Neural progenitor cell (in vitro differentiated cells): Measurements from ENCODE around the gene ACVR1C. TPM values are rescaled to one million over a fixed set of nuclear protein-coding genes. Genes with fewer than 3 reads are reported as not detected.

Source experiments
- DNase-seq: peaks from one replicate; pipeline ENCODE4 v3.0.0-alpha.2; 2016; ENCODE audit warnings: low spot score
- H2AFZ ChIP-seq: fragments of 200-600 bp; sonication (generic); replicated peaks from 2 replicates; pipeline ENCODE4 v1.6.1; 2016; ENCODE audit warnings: antibody characterized with exemption
- H3F3A ChIP-seq: fragments of 200-600 bp; sonication (generic); 2 replicates; pipeline ENCODE4 v1.6.1; 2016; ENCODE audit warnings: antibody characterized with exemption, low read depth
- H3K27ac ChIP-seq: fragments of 200-600 bp; sonication (generic); 2 replicates; pipeline ENCODE4 v1.5.1; 2016; ENCODE audit warnings: mild to moderate bottlenecking
- H3K27me3 ChIP-seq: fragments of 200-600 bp; sonication (generic); 2 replicates; pipeline ENCODE4 v1.6.1; 2016; ENCODE audit warnings: mild to moderate bottlenecking, moderate library complexity
- H3K36me3 ChIP-seq: fragments of 200-600 bp; sonication (generic); 2 replicates; pipeline ENCODE4 v1.5.1; 2016
- H3K4me1 ChIP-seq: fragments of 200-600 bp; sonication (generic); 2 replicates; pipeline ENCODE4 v1.6.1; 2016; ENCODE audit warnings: mixed run types
- H3K4me2 ChIP-seq: fragments of 200-600 bp; sonication (generic); 2 replicates; pipeline ENCODE4 v1.6.1; 2016
- H3K4me3 ChIP-seq: fragments of 200-600 bp; sonication (generic); 2 replicates; pipeline ENCODE4 v1.5.1; 2016
- H3K79me2 ChIP-seq: fragments of 200-600 bp; sonication (generic); 2 replicates; pipeline ENCODE4 v1.6.1; 2016; ENCODE audit warnings: low read depth
- H3K9ac ChIP-seq: fragments of 200-600 bp; sonication (generic); 2 replicates; pipeline ENCODE4 v1.6.1; 2016
- H3K9me3 ChIP-seq: fragments of 200-600 bp; sonication (generic); 2 replicates; pipeline ENCODE4 v1.5.1; 2016; ENCODE audit warnings: low read depth
- H4K20me1 ChIP-seq: fragments of 200-600 bp; sonication (generic); 2 replicates; pipeline ENCODE4 v1.6.1; 2016; ENCODE audit warnings: low read depth
- H3K27ac Mint-ChIP-seq: 3 replicates; pipeline ENCODE4 v1.8.0; 2021; ENCODE audit warnings: mixed read lengths
- H3K27me3 Mint-ChIP-seq: 2 replicates; pipeline ENCODE4 v1.8.0; 2022; ENCODE audit warnings: low read depth, mild to moderate bottlenecking, inconsistent platforms, moderate library complexity, mixed read lengths; ENCODE audit not compliant: insufficient read depth
- H3K36me3 Mint-ChIP-seq: 3 replicates; pipeline ENCODE4 v1.8.0; 2021; ENCODE audit warnings: mixed read lengths
- H3K4me1 Mint-ChIP-seq: 3 replicates; pipeline ENCODE4 v1.8.0; 2021; ENCODE audit warnings: mixed read lengths
- H3K4me3 Mint-ChIP-seq: 3 replicates; pipeline ENCODE4 v1.8.0; 2021; ENCODE audit warnings: mild to moderate bottlenecking, moderate library complexity, mixed read lengths
- H3K9me3 Mint-ChIP-seq: 3 replicates; pipeline ENCODE4 v1.8.0; 2020; ENCODE audit warnings: mixed read lengths
- EZH2 ChIP-seq: fragments of 200-600 bp; sonication (generic); IDR thresholded peaks from 2 replicates; pipeline ENCODE4 v1.6.1; 2017; ENCODE audit warnings: antibody characterized with exemption, mild to moderate bottlenecking, moderate library complexity
- EZH2phosphoT487 ChIP-seq: fragments of 200-600 bp; sonication (generic); IDR thresholded peaks from 2 replicates; pipeline ENCODE4 v1.6.1; 2017; ENCODE audit warnings: antibody characterized with exemption
- total RNA-seq: library from RNA; depleted of rRNA; stranded (reverse); fragments of >200 nt; gene quantifications from 2 replicates; pipeline ENCODE4 v1.2.3, GENCODE V29; 2015; ENCODE audit warnings: low replicate concordance
- TF ChIP-seq, protein P1 (sequence below): fragments of 200-600 bp; sonication (generic); IDR thresholded peaks from 2 replicates; pipeline ENCODE4 v1.5.1; 2017; ENCODE audit warnings: antibody characterized with exemption, mild to moderate bottlenecking

The ACVR1C gene
- total RNA-seq, 1 donor from 2014 or later = 3.0 TPM

- H3K79me2 ChIP-seq = no peaks in the 10 kb centered on the region
- no peaks in the 10 kb centered on the region for H3K9me3 Mint-ChIP-seq
- no peak for DNase-seq
- no peaks in the 10 kb centered on the region for H3K4me1 Mint-ChIP-seq
- H3K27ac Mint-ChIP-seq = no peak overlapping the region
- no peaks in the 10 kb centered on the region for H4K20me1 ChIP-seq
- no peaks in the 10 kb centered on the region for H3K27me3 Mint-ChIP-seq
- H3K27ac ChIP-seq = no peak overlapping the region
- H3K4me3 Mint-ChIP-seq = no peak overlapping the region
- no peak overlapping the region for H3K4me2 ChIP-seq
- H3K4me3 ChIP-seq = no peak overlapping the region
- H3K36me3 Mint-ChIP-seq = no peaks in the 10 kb centered on the region
- no peaks in the 10 kb centered on the region for H3K27me3 ChIP-seq
- no peak overlapping the region for H2AFZ ChIP-seq
- peaks cover 5% of the 10 kb centered on the region for H3K9me3 ChIP-seq
- no peak overlapping the region for H3K9ac ChIP-seq
- no peaks in the 10 kb centered on the region for H3F3A ChIP-seq
- TF ChIP-seq EZH2phosphoT487 (no peak), EZH2 (no peak)
- TF ChIP-seq, protein P1, sequence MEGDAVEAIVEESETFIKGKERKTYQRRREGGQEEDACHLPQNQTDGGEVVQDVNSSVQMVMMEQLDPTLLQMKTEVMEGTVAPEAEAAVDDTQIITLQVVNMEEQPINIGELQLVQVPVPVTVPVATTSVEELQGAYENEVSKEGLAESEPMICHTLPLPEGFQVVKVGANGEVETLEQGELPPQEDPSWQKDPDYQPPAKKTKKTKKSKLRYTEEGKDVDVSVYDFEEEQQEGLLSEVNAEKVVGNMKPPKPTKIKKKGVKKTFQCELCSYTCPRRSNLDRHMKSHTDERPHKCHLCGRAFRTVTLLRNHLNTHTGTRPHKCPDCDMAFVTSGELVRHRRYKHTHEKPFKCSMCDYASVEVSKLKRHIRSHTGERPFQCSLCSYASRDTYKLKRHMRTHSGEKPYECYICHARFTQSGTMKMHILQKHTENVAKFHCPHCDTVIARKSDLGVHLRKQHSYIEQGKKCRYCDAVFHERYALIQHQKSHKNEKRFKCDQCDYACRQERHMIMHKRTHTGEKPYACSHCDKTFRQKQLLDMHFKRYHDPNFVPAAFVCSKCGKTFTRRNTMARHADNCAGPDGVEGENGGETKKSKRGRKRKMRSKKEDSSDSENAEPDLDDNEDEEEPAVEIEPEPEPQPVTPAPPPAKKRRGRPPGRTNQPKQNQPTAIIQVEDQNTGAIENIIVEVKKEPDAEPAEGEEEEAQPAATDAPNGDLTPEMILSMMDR = no peak
- peaks cover 3% of the 10 kb centered on the region for H3K36me3 ChIP-seq
- peaks cover under 1% of the 10 kb centered on the region for H3K4me1 ChIP-seq
These were observed 63.1 kb downstream of the ACVR1C start for GRCh38 chr2:157565550-157565949.

DNA sequence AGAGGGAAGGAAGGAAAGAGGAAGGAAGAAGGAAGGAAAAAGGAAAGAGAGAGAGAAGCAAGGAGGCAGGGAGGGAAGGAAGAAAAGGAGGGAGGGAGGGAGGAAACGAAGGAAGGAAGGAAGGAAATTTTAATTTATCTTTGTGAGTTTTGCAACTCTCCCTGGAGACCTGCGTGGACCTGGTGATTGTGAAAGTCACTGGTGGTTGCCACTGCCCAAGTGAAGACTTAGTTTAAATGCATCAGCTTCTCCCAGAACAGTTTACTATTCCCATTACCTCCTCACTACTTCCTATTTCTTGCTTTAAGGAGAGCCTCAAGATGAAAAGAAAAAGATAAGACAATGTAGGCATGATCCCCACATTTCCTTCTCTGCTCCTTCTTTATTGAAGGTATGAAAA, 68.8 kb downstream of the ACVR1C start:
- no peak for DNase-seq
- peaks cover 29% of the 10 kb centered on the region for H3K4me1 ChIP-seq
- no peaks in the 10 kb centered on the region for H3K9me3 Mint-ChIP-seq

DNA sequence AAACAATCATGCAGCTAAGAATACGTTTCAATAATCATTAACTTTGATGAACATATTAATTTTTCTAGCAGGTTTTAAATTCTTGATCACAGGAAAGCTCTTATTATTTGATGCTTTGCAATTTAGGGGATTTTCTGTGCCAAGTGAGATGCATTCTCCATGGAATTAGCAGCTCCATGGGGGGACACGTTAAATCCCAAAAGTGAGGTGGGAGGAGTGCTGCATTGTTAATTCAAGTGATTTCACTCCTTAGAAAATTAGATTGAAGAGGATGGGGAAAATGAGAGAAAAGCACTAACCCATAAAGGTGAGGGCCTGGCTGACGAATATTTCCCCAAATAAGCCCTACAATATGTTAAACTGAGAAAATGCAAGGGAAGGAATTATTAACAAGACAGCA, 69.2 kb downstream of the ACVR1C start:
- Histone ChIP-seq H3K4me2 (peak overlapping the region; percentile 62), H4K20me1 (no peaks in the 10 kb centered on the region), H3K9me3 (peaks cover 5% of the 10 kb centered on the region), H3K27ac (peak overlapping the region; percentile 70), H3K36me3 (no peaks in the 10 kb centered on the region), H3K79me2 (no peaks in the 10 kb centered on the region), H3K4me3 (no peak overlapping the region), H3F3A (peaks cover 11% of the 10 kb centered on the region), H3K9ac (no peak overlapping the region), H2AFZ (peak overlapping the region; percentile 26), H3K4me1 (peaks cover 29% of the 10 kb centered on the region), H3K27me3 (no peaks in the 10 kb centered on the region)
- Mint-ChIP-seq H3K27ac (peak overlapping the region; percentile 36), H3K9me3 (no peaks in the 10 kb centered on the region), H3K36me3 (no peaks in the 10 kb centered on the region), H3K4me3 (peak overlapping the region; percentile 17), H3K4me1 (peaks cover 13% of the 10 kb centered on the region), H3K27me3 (no peaks in the 10 kb centered on the region)
- DNase-seq = peak; percentile 67
- TF ChIP-seq EZH2phosphoT487 (no peak), EZH2 (no peak)
- TF ChIP-seq, protein P1 = no peak

More for the DNA sequence above, 68.8 kb downstream of the ACVR1C start:
- Histone ChIP-seq H3K36me3 (no peaks in the 10 kb centered on the region), H3K4me2 (peak overlapping the region; percentile 62), H3K4me3 (no peak overlapping the region), H3K27ac (peak overlapping the region; percentile 70), H4K20me1 (no peaks in the 10 kb centered on the region), H3K27me3 (no peaks in the 10 kb centered on the region), H3K9ac (no peak overlapping the region), H3F3A (peaks cover 11% of the 10 kb centered on the region), H2AFZ (peak overlapping the region; percentile 26), H3K79me2 (no peaks in the 10 kb centered on the region), H3K9me3 (peaks cover 5% of the 10 kb centered on the region)
- H3K36me3 Mint-ChIP-seq = no peaks in the 10 kb centered on the region
- H3K4me3 Mint-ChIP-seq = no peak overlapping the region
- H3K4me1 Mint-ChIP-seq = peaks cover 13% of the 10 kb centered on the region
- TF ChIP-seq, protein P1 = no peak
- TF ChIP-seq EZH2 = no peak
- TF ChIP-seq EZH2phosphoT487 = no peak
- H3K27me3 Mint-ChIP-seq = no peaks in the 10 kb centered on the region
- peak overlapping the region; percentile 36 for H3K27ac Mint-ChIP-seq
